ENCODE results near the gene NFYC. TPM values are rescaled to one million over a fixed set of nuclear protein-coding genes. Genes with fewer than 3 reads are reported as not detected.
A peak's percentile ranks its signal among the peaks of the same experiment; 100 is the strongest.

The NFYC gene
- total RNA-seq, 1 donor from 2014 or later, result 51.1 TPM

GRCh38 chr1:40703316-40703715 is 11.8 kb downstream of the NFYC start:
- Histone ChIP-seq H3K27ac (ENCODE audit: low read depth, low read length) (peak overlapping the region; percentile 4), H3K4me2 (ENCODE audit: low read length) (peak overlapping the region; percentile 47), H3K4me3 (ENCODE audit: insufficient read depth, low read depth, low read length) (no peak overlapping the region), H3K27me3 (ENCODE audit: insufficient read depth, low read length) (no peaks in the 10 kb centered on the region), H3K79me2 (ENCODE audit: insufficient read depth, low read length) (peaks cover 88% of the 10 kb centered on the region), H3K9me3 (ENCODE audit: insufficient read depth, low read depth, low read length) (no peaks in the 10 kb centered on the region), H4K20me1 (ENCODE audit: insufficient read depth, low read length) (peaks cover 33% of the 10 kb centered on the region), H3K36me3 (ENCODE audit: insufficient read depth, low read length) (no peaks in the 10 kb centered on the region), H3K4me1 (ENCODE audit: insufficient read depth, low read length) (peaks cover 9% of the 10 kb centered on the region), H2AFZ (ENCODE audit: low read depth, low read length) (no peak overlapping the region), H3K9ac (ENCODE audit: low read length) (no peak overlapping the region)
- Mint-ChIP-seq H3K36me3 (ENCODE audit: low read depth, unreplicated experiment) (no peaks in the 10 kb centered on the region), H3K9me3 (ENCODE audit: unreplicated experiment) (peaks cover 5% of the 10 kb centered on the region), H3K4me1 (ENCODE audit: low read depth, unreplicated experiment) (peaks cover 21% of the 10 kb centered on the region), H3K27ac (ENCODE audit: unreplicated experiment) (no peak overlapping the region), H3K27me3 (ENCODE audit: low read depth, unreplicated experiment) (no peaks in the 10 kb centered on the region), H3K4me3 (ENCODE audit: unreplicated experiment) (no peak overlapping the region)
- DNase-seq (ENCODE audit: low read depth) (peak; percentile 95), FAIRE-seq (no peak)
- TF ChIP-seq CTCF (IDR thresholded peaks at IDR 0.05; ENCODE audit: insufficient read depth, low read depth, low read length) (no peak), EZH2 (IDR thresholded peaks at IDR 0.05; ENCODE audit: insufficient read depth, low read length) (no peak)

GRCh38 chr1:40704817-40705733 is 13.6 kb downstream of the NFYC start:
- H3K27ac Mint-ChIP-seq (ENCODE audit: unreplicated experiment), result no peak overlapping the region

More at GRCh38 chr1:40704817-40705733, 13.6 kb downstream of the NFYC start:
- Histone ChIP-seq H3K27ac (ENCODE audit: low read depth, low read length) (no peak overlapping the region), H3K4me1 (ENCODE audit: insufficient read depth, low read length) (peaks cover 13% of the 10 kb centered on the region), H2AFZ (ENCODE audit: low read depth, low read length) (no peak overlapping the region), H3K9me3 (ENCODE audit: insufficient read depth, low read depth, low read length) (no peaks in the 10 kb centered on the region), H3K79me2 (ENCODE audit: insufficient read depth, low read length) (peaks cover 87% of the 10 kb centered on the region), H3K9ac (ENCODE audit: low read length) (no peak overlapping the region), H3K4me2 (ENCODE audit: low read length) (no peak overlapping the region), H4K20me1 (ENCODE audit: insufficient read depth, low read length) (peaks cover 19% of the 10 kb centered on the region), H3K27me3 (ENCODE audit: insufficient read depth, low read length) (no peaks in the 10 kb centered on the region), H3K4me3 (ENCODE audit: insufficient read depth, low read depth, low read length) (no peak overlapping the region), H3K36me3 (ENCODE audit: insufficient read depth, low read length) (no peaks in the 10 kb centered on the region)
- no peak for TF ChIP-seq EZH2 (IDR thresholded peaks at IDR 0.05; ENCODE audit: insufficient read depth, low read length)
- TF ChIP-seq CTCF (IDR thresholded peaks at IDR 0.05; ENCODE audit: insufficient read depth, low read depth, low read length), result no peak
- no peak for FAIRE-seq
- no peak for DNase-seq (ENCODE audit: low read depth)
- Mint-ChIP-seq H3K4me1 (ENCODE audit: low read depth, unreplicated experiment) (peaks cover 18% of the 10 kb centered on the region), H3K27me3 (ENCODE audit: low read depth, unreplicated experiment) (no peaks in the 10 kb centered on the region), H3K4me3 (ENCODE audit: unreplicated experiment) (no peak overlapping the region), H3K36me3 (ENCODE audit: low read depth, unreplicated experiment) (no peaks in the 10 kb centered on the region), H3K9me3 (ENCODE audit: unreplicated experiment) (peaks cover 2% of the 10 kb centered on the region)

Data from astrocyte (in vitro differentiated cells and primary cell).